Esophagus (tissue), 2 donors: ENCODE measurements around the gene METTL16. TPM values are rescaled to one million over a fixed set of nuclear protein-coding genes. Genes with fewer than 3 reads are reported as not detected.
"Not testable (repeated sequence)": the region's sequence is repeated elsewhere in the genome, so short reads cannot be mapped to it uniquely, and the experiment has no call there.

Experiments used
- H3K27ac ChIP-seq, 2 donors: one replicate each; pipeline ENCODE4 v1.5.1; 2013; ENCODE audit warnings: low read depth in 2 of 2, mild to moderate bottlenecking in 2 of 2, inconsistent platforms in 1 of 2, low read length in 1 of 2, moderate library complexity in 1 of 2
- H3K27me3 ChIP-seq, 2 donors: one replicate each; pipeline ENCODE4 v1.6.1; 2013; ENCODE audit warnings: low read length in 2 of 2, control low read depth in 1 of 2, mild to moderate bottlenecking in 1 of 2; ENCODE audit not compliant: insufficient read depth in 2 of 2, control insufficient read depth in 1 of 2
- H3K36me3 ChIP-seq, 2 donors: one replicate each; pipeline ENCODE4 v1.6.1; 2013; ENCODE audit warnings: low read length in 1 of 2; ENCODE audit not compliant: control insufficient read depth in 2 of 2, insufficient read depth in 2 of 2
- H3K4me1 ChIP-seq, 2 donors: one replicate each; pipeline ENCODE4 v1.6.1; 2013; ENCODE audit warnings: low read length in 1 of 2; ENCODE audit not compliant: control insufficient read depth in 2 of 2, insufficient read depth in 2 of 2
- H3K4me3 ChIP-seq, 2 donors: one replicate each; pipeline ENCODE4 v1.5.1; 2013; ENCODE audit warnings: low read length in 2 of 2, mild to moderate bottlenecking in 2 of 2, low read depth in 1 of 2, moderate library complexity in 1 of 2
- H3K9me3 ChIP-seq, 2 donors: one replicate each; pipeline ENCODE4 v1.6.1; 2013; ENCODE audit warnings: mild to moderate bottlenecking in 2 of 2, low read depth in 1 of 2, low read length in 1 of 2, moderate library complexity in 1 of 2; ENCODE audit not compliant: control insufficient read depth in 2 of 2, insufficient read depth in 1 of 2
- WGBS, 2 donors: extraction: QIAGEN DNeasy Blood & Tissue Kit; methylation state at CpG; one replicate each; pipeline ENCODE4 v1.1.7; 2013; 5-methylcytosine and 5-hydroxymethylcytosine counted together
- polyA plus RNA-seq, 2 donors: library from polyadenylated mRNA; stranded (reverse); fragments of 200-250 nt; gene quantifications; one replicate each; pipeline ENCODE4 v1.2.3, GENCODE V29; 2013
- donor health status: healthy with polysubstance abuse.
- donor health status: Bipolar disorder and iron deficiency.

METTL16 gene
- polyA plus RNA-seq, 2 donors = 10.0 to 15.1 TPM

- 73 to 94% methylated on average over 4 of the region's 4 CpGs for WGBS, 2 donors
These were observed 30.4 kb upstream of the METTL16 start for GRCh38 chr17:2542056-2542455.

GRCh38 chr17:2537579-2537978 is 25.9 kb upstream of the METTL16 start:
- not testable (repeated sequence) for H3K4me1 ChIP-seq, H3K9me3 ChIP-seq, H3K36me3 ChIP-seq, H3K4me3 ChIP-seq, H3K27ac ChIP-seq, H3K27me3 ChIP-seq
- 58 to 66% methylated on average over 5 of the region's 5 CpGs for WGBS, 2 donors

More at GRCh38 chr17:2542056-2542455, 30.4 kb upstream of the METTL16 start:
- Histone ChIP-seq H3K4me3 (no peak overlapping the region), H3K9me3 (no peaks in the 10 kb centered on the region), H3K27me3 (no peaks in the 10 kb centered on the region), H3K27ac (no peak overlapping the region), H3K36me3 (no peaks in the 10 kb centered on the region), H3K4me1 (no peaks in the 10 kb centered on the region)

- H3K27ac ChIP-seq = no peak overlapping the region
- no peaks in the 10 kb centered on the region for H3K36me3 ChIP-seq
- no peaks in the 10 kb centered on the region for H3K4me1 ChIP-seq
- no peak overlapping the region for H3K4me3 ChIP-seq
- 94 to 96% methylated on average over 26 to 37 of the region's 37 CpGs for WGBS, 2 donors
- no peaks in the 10 kb centered on the region for H3K9me3 ChIP-seq
- H3K27me3 ChIP-seq = no peaks in the 10 kb centered on the region
These were observed 20.5 kb upstream of the METTL16 start for GRCh38 chr17:2532146-2532720.

GRCh38 chr17:2531243-2531954 is 19.7 kb upstream of the METTL16 start:
- not testable (repeated sequence) for H3K36me3 ChIP-seq, H3K27ac ChIP-seq, H3K4me3 ChIP-seq, H3K4me1 ChIP-seq, H3K9me3 ChIP-seq, H3K27me3 ChIP-seq
- WGBS, 2 donors = 79 to 86% methylated on average over 9 of the region's 9 CpGs

GRCh38 chr17:2521775-2522410 is 10.2 kb upstream of the METTL16 start:
- H3K27me3 ChIP-seq, H3K9me3 ChIP-seq, H3K4me1 ChIP-seq, H3K36me3 ChIP-seq, H3K27ac ChIP-seq, H3K4me3 ChIP-seq: not testable (repeated sequence)
- 91 to 93% methylated on average over 15 of the region's 15 CpGs for WGBS, 2 donors

GRCh38 chr17:2521257-2521656 is 9.6 kb upstream of the METTL16 start:
- H3K27me3 ChIP-seq = no peaks in the 10 kb centered on the region

GRCh38 chr17:2517539-2517938 is 5.9 kb upstream of the METTL16 start:
- peaks cover 0 to 3% of the 10 kb centered on the region in 2 donors for H3K4me1 ChIP-seq
- H3K4me3 ChIP-seq = no peak overlapping the region
- no peak overlapping the region for H3K27ac ChIP-seq
- no peaks in the 10 kb centered on the region for H3K27me3 ChIP-seq
- H3K36me3 ChIP-seq = no peaks in the 10 kb centered on the region
- H3K9me3 ChIP-seq = no peaks in the 10 kb centered on the region
- WGBS, 2 donors = 89% methylated on average over 5 of the region's 5 CpGs

More at GRCh38 chr17:2521257-2521656, 9.6 kb upstream of the METTL16 start:
- H3K4me1 ChIP-seq = no peaks in the 10 kb centered on the region
- no peaks in the 10 kb centered on the region for H3K36me3 ChIP-seq
- H3K9me3 ChIP-seq = no peaks in the 10 kb centered on the region
- WGBS, 2 donors = 87 to 88% methylated on average over 5 of the region's 5 CpGs
- no peak overlapping the region for H3K4me3 ChIP-seq
- H3K27ac ChIP-seq = no peak overlapping the region

- H3K27ac ChIP-seq = peak overlapping the region; percentile 96 to 97
- peak overlapping the region; percentile 68 to 91 for H3K4me3 ChIP-seq
- H3K36me3 ChIP-seq = no peaks in the 10 kb centered on the region
- no peaks in the 10 kb centered on the region for H3K27me3 ChIP-seq
- 0 to 1% methylated on average over 5 of the region's 5 CpGs for WGBS, 2 donors
- H3K4me1 ChIP-seq = peaks cover 0 to 3% of the 10 kb centered on the region in 2 donors
- H3K9me3 ChIP-seq = no peaks in the 10 kb centered on the region
These were observed 588 bp downstream of the METTL16 start for GRCh38 chr17:2511138-2511461.

- Histone ChIP-seq H3K9me3 (no peaks in the 10 kb centered on the region), H3K4me1 (peaks cover 0 to 3% of the 10 kb centered on the region in 2 donors), H3K36me3 (no peaks in the 10 kb centered on the region), H3K4me3 (peak overlapping the region; percentile 68 to 91), H3K27ac (peak overlapping the region in 1 of 2 donors; percentile 97), H3K27me3 (no peaks in the 10 kb centered on the region)
- 47 to 57% methylated on average over 2 of the region's 2 CpGs for WGBS, 2 donors
These were observed 1.1 kb downstream of the METTL16 start for GRCh38 chr17:2510559-2510958.
